Brain microvascular endothelial cell (primary cell): ENCODE data around the gene GART.

Experiments used
- DNase-seq: peaks from one replicate; pipeline ENCODE4 v3.0.0-alpha.2; 2020
- H3K27ac ChIP-seq: fragments of 250-450 bp; sonication (Bioruptor Pico); 2 replicates; pipeline ENCODE4 v1.5.1; 2020; ENCODE audit warnings: mild to moderate bottlenecking, moderate library complexity
- H3K27me3 ChIP-seq: fragments of 250-450 bp; sonication (Bioruptor Pico); replicated peaks from 2 replicates; pipeline ENCODE4 v1.5.1; 2020; ENCODE audit warnings: mild to moderate bottlenecking
- H3K36me3 ChIP-seq: fragments of 250-450 bp; sonication (Bioruptor Pico); replicated peaks from 2 replicates; pipeline ENCODE4 v1.5.1; 2020; ENCODE audit warnings: mild to moderate bottlenecking
- H3K4me3 ChIP-seq: 2 replicates; pipeline ENCODE4 v1.5.1; 2011; ENCODE audit warnings: low read depth, mild to moderate bottlenecking, control low read depth, low read length, moderate library complexity
- CTCF ChIP-seq: IDR thresholded peaks from 2 replicates; pipeline ENCODE4 v1.5.1; 2011; ENCODE audit warnings: low read depth, mild to moderate bottlenecking, moderate library complexity, low read length, control low read depth, inconsistent platforms; ENCODE audit errors: missing control alignments
- in situ Hi-C: cut with HindIII; loops from 2 replicates; pipeline ENCODE4 v1.10.0; 2017; ENCODE audit warnings: low sequenced_read_pairs, low pct_ligation_motif_present

GART gene

GRCh38 chr21:33558777-33559421 lies 17.0 kb upstream of the GART start:
- Histone ChIP-seq H3K27ac (no peak overlapping the region), H3K36me3 (peaks cover 80% of the 10 kb centered on the region), H3K4me3 (no peak overlapping the region), H3K27me3 (no peaks in the 10 kb centered on the region)
- in situ Hi-C loops, result no loop called here
- TF ChIP-seq CTCF, result no peak
- DNase-seq, result no peak

DNA sequence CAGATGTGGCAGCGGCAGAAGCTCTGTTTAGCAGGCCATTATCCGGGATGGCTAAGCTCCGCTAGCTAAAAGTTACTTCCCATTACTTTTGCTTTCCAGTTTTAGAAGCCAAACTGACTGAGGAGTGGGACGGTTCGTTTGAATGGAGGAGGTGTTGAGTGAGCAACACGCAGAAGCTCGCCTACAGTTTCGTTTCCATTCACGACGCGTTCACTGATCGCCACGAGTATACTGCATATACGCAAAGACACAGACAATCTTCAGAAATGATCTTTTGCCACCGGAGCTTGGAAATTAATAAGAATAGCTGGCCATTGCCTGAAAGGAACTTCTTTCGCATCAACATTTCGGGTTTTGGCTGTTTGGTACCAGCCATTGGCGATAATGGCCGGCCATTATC lies 15.5 kb upstream of the GART start:
- in situ Hi-C loops, result no loop called here
- Histone ChIP-seq H3K4me3 (no peak overlapping the region), H3K27me3 (no peaks in the 10 kb centered on the region), H3K36me3 (peaks cover 87% of the 10 kb centered on the region), H3K27ac (no peak overlapping the region)
- DNase-seq, result no peak
- TF ChIP-seq CTCF, result no peak

GRCh38 chr21:33554982-33555344 lies 13.0 kb upstream of the GART start:
- in situ Hi-C loops, result no loop called here
- H3K27me3 ChIP-seq, result no peaks in the 10 kb centered on the region
- H3K4me3 ChIP-seq, result no peak overlapping the region
- no peak for DNase-seq
- H3K36me3 ChIP-seq, result peaks cover 88% of the 10 kb centered on the region
- no peak overlapping the region for H3K27ac ChIP-seq
- no peak for TF ChIP-seq CTCF

- peaks cover 88% of the 10 kb centered on the region for H3K36me3 ChIP-seq
- no peak overlapping the region for H3K27ac ChIP-seq
- TF ChIP-seq CTCF, result no peak
- in situ Hi-C loops, result no loop called here
- no peak overlapping the region for H3K4me3 ChIP-seq
- H3K27me3 ChIP-seq, result no peaks in the 10 kb centered on the region
- no peak for DNase-seq
These were observed 12.5 kb upstream of the GART start for GRCh38 chr21:33554236-33554981.

DNA sequence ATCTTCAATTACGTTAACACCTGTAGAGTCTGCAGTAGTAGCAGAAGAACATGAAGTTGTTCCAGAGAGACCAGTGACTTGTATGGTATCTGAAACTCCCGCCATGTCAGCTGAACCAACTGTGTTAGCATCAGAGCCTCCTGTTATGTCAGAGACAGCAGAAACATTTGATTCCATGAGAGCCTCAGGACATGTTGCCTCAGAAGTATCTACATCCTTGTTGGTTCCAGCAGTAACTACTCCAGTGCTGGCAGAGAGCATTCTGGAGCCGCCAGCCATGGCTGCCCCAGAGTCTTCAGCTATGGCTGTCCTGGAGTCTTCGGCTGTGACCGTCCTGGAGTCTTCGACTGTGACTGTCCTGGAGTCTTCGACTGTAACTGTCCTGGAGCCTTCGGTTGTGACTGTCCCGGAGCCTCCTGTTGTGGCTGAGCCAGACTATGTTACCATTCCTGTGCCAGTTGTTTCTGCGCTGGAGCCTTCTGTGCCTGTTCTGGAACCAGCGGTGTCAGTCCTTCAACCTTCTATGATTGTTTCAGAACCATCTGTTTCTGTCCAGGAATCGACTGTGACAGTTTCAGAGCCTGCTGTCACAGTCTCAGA lies 11.2 kb upstream of the GART start:
- no peak for DNase-seq
- Histone ChIP-seq H3K36me3 (peaks cover 84% of the 10 kb centered on the region), H3K4me3 (no peak overlapping the region), H3K27me3 (no peaks in the 10 kb centered on the region), H3K27ac (no peak overlapping the region)
- no peak for TF ChIP-seq CTCF
- in situ Hi-C loops, result no loop called here
